GM19397 (cell line): Measurements from ENCODE around the gene NAPEPLD.
"Not testable (repeated sequence)": the region's sequence is repeated elsewhere in the genome, so short reads cannot be mapped to it uniquely, and the experiment has no call there.

ENCODE experiments used
- ATAC-seq: cut with Tn5 transposase; IDR thresholded peaks from one replicate; pipeline ENCODE4 v1.9.1; 2021; ENCODE audit warnings: mild to moderate bottlenecking, moderate library complexity; ENCODE audit not compliant: unreplicated experiment

The NAPEPLD gene

DNA sequence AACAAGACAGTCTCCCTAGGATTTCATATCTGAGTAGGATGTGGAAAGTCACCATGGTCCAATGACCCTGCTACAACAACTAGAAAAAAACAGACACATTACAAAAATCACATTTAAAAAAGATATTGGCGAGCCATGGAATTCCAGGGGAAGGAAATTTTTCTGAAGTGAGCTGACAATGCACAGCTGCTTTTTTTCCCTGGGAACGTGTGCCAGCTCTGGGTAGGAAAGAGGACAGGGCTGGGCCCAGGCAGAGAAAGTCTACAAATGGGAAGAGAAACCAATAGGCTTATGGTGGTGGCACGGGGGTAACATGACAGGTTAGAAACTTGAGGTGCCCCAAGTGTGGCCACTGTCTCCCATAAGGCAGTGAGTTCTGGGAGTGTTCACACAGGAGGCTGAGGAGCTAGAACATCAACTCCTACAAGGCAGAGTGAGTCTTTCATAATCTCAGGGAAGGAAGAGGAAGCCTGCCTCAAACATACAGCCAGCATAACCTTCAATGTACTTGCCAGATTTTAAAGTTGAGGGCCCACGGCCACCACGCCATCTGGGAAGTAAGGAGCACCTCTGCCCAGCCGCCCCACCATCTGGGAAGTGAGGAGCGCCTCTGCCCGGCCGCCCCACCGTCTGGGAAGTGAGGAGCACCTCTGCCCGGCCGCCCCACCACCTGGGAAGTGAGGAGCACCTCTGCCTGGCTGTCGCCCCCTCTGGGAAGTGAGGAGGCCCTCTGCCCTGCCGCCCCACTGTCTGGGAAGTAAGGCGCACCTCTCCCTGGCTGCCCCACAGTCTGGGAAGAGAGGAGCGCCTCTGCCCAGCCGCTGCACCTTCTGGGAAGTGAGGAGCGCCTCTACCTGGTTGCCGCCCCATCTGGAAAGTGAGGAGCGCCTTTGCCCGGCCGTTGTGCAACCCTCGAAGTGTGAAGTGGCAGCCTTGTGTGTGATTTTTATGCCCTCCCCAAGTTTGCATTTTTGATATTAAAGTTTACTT is 80.2 kb downstream of the NAPEPLD start:
- ATAC-seq, result no peak

DNA sequence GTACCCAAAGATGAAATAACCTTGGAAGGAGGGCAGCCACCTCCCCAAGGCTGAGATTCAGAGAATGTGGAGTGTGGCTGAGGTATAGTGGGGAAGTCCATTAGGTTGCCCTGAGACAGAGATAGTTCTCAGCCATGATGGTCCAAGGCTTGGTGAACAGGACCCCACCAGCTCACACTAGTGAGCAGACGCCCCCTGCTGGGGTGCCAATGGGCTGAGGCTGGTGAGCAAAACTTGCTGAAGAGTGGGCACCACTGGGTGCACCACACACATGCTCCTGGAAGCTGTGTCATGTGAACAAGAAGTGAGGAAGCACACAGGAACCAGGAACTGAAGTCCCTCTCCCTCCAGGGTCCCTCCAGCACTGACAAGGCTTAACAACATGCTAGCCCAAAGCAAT is 83.2 kb downstream of the NAPEPLD start:
- no peak for ATAC-seq

DNA sequence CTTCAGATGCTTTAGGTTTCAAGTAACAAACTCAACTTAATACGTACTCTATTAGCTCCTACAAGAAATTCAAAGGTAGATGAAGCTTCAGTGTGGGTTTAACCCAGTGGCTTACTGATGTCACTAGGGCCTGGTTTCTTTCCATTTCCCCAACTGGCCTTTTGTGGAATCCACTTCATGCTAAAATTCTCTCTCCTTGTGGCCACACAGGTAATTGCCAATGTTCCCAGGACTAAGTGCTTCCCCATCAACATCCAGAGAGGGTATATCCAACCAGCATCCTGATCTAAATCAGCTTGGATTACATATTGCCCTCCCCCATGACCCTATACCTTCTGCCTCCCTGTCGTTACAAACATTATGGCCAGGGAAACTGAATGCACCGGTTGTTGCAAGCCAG is 85.0 kb downstream of the NAPEPLD start:
- ATAC-seq, result no peak

DNA sequence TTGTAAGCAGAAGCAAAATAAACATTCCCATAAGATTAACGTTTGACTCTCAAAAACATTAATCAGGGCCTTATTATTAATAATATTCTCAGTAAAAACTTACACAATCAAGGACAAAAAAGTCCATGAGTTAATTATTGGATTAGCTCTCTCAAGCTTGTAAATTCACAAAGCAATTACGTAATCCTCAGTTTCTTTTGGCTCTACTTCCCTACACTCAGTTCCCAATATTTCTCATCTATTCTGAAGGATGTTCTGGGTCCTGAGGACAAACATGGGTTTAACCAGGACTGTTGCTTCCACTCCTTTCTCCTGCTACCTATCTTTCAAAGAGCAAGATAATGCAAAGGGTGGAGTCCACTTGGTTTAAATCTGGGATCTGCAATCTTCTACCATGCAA is 89.4 kb downstream of the NAPEPLD start:
- no peak for ATAC-seq

DNA sequence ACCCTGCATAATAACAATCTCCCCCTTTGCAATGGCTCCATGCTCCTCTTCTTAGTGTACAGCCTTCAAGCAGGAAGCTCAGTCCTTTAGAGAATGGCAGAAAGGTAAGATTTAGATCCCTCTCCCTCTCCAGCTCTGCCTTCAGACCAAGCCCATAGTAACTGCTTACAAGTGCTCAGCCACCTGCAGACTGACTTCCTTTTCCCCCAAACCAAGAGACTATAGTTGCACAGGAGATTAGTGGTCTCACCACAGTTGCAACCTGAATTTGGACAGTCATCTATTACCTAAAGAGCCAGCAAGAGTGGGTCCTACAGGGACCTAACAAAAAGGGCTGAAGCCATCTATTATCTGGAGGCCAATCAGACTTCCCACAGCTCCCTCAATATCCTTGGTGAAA is 90.8 kb downstream of the NAPEPLD start:
- ATAC-seq, result no peak

DNA sequence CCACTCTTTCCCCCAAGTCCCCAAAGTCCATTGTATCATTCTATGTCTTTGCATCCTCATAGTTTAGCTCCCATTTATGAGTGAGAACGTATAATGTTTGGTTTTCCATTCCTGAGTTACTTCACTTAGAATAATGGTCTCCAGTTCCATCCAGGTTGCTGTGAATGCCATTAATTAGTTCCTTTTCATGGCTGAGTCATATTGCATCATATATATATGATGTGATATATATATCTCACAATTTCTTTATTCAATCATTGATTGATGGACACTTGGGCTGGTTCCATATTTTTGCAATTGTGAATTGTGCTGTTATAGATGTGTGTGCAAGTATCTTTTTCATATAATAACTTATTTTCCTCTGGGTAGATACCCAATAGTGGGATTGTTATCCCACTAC is 92.9 kb downstream of the NAPEPLD start:
- ATAC-seq, result not testable (repeated sequence)

DNA sequence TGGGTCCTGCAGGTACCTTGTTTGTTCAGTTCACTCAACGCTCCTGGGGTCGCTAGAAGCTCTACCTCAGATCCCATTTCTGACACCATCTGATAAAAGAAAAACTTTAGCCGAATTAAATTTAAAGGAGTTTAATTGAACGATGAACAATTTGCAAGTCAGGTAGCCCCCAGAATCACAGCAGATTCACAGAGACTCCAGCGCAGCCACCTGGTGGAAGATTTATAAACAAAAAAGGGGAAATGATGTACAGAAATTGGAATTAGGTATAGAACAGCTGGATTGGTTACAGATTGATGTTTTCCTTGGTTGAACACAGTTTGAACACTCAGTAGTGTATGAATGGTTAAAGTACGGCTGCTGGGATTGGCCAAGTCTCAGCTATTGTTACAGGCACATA is 97.4 kb downstream of the NAPEPLD start:
- ATAC-seq, result no peak
